Pons (tissue), 1 donor: Measurements from ENCODE around the gene LRP1.

ENCODE experiments used
- DNase-seq: peaks from one replicate; pipeline ENCODE4 v3.0.0-alpha.2; 2016; ENCODE audit warnings: low spot score

Gene LRP1

DNA sequence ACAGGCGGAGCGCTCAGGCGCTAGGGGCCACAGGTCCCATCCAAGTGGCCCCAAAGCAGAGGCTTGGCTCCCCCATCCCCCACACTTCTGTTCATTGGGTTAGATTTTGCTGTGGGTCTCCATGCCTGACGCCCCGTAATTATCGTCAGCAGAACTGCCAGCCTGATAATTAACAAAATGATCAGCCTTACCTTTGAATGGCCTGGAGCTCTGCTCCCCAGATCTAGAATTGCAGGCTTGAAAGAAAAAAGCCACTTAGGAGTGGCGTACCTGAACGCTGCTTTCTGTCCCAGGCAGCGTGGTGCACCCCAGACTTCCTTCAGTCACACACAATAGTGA, 47.8 kb downstream of the LRP1 start:
- DNase-seq, result no peak

DNA sequence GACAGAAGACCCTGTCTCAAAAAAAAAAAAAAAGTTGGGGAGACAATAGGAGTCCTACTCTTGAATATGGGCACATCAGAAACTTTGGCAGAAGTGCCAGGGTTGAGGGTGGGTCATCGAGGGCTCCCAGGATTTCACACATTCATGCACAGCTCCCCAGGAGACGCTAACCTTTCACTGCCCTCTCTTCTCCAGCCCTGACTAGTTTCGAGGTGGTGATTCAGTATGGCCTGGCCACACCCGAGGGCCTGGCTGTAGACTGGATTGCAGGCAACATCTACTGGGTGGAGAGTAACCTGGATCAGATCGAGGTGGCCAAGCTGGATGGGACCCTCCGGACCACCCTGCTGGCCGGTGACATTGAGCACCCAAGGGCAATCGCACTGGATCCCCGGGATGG, 48.6 kb downstream of the LRP1 start:
- DNase-seq, result no peak

DNA sequence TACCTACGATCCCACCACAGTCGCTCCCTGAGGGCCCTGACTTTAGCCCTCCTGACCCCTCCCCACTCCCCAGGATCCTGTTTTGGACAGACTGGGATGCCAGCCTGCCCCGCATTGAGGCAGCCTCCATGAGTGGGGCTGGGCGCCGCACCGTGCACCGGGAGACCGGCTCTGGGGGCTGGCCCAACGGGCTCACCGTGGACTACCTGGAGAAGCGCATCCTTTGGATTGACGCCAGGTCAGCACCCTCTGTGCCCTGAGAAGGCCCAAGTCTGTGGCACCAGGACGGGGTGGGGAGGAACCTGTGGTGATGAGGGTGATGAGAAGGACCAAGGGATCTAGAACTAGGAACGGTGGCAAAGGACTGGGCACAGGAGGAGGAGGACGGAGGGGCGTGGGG, 49.1 kb downstream of the LRP1 start:
- no peak for DNase-seq

DNA sequence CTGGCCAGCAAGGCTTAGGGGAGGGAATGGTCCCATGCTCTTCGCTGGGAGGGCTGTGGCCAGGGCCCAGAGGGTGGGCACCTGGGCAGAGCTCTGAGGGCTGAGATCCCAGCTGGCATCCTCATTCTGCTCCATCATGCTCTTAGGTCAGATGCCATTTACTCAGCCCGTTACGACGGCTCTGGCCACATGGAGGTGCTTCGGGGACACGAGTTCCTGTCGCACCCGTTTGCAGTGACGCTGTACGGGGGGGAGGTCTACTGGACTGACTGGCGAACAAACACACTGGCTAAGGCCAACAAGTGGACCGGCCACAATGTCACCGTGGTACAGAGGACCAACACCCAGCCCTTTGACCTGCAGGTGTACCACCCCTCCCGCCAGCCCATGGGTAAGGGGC, 49.9 kb downstream of the LRP1 start:
- DNase-seq, result no peak

GRCh38 chr12:57179331-57180086, 51.2 kb downstream of the LRP1 start:
- DNase-seq, result no peak

DNA sequence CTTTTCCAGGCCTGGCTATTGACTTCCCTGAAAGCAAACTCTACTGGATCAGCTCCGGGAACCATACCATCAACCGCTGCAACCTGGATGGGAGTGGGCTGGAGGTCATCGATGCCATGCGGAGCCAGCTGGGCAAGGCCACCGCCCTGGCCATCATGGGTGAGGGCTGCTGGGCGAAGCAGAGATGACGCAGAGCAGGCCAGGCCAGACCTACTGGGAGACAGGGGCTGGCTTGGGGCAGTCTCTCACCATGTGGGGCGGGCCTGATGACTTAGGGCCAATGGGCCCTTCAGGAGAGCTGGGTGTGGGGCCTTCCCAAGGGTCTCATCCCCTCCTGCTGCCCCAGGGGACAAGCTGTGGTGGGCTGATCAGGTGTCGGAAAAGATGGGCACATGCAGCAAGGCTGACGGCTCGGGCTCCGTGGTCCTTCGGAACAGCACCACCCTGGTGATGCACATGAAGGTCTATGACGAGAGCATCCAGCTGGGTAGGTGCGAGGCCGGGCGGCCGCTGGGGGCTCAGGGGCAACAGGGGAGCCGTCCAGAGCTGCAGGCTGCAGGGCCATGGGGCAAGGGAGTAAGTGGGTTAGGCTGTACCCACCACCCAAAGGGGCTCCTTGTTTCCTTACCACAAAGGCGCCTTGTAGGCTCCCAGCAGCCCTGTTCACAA, 52.2 kb downstream of the LRP1 start:
- DNase-seq, result no peak

- DNase-seq, result no peak
These were observed 52.8 kb downstream of the LRP1 start for GRCh38 chr12:57181072-57181471.

- DNase-seq, result no peak
These were observed 53.4 kb downstream of the LRP1 start for GRCh38 chr12:57181561-57182155.

DNA sequence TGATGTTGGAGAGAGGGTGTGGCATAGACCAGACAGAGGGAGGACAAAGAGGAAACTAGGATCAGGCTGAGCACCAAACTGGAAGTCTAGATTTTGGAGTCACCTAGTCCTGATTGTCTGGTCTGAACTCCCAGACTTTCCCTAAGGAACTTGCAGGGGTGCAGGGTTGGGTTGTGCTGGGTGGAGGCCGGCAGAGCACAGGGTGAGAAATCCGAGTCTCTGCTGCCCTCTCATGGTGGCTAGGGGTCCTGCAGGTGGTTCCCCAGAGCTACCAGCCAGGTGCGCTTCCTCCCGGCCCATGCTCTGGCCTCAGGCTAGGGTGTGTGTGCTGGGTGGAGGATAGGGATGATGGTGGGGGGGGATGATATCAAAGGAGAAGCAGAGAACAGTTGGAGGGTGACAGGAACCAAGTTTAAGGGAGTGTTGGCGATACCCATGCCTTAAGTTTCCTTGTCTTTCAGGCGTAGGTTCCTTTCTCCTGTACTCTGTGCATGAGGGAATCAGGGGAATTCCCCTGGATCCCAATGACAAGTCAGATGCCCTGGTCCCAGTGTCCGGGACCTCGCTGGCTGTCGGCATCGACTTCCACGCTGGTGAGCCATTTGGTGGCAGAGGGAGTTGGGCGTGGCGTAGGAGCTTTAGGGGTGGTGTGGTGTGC, 54.8 kb downstream of the LRP1 start:
- DNase-seq, result peak; percentile 30

DNA sequence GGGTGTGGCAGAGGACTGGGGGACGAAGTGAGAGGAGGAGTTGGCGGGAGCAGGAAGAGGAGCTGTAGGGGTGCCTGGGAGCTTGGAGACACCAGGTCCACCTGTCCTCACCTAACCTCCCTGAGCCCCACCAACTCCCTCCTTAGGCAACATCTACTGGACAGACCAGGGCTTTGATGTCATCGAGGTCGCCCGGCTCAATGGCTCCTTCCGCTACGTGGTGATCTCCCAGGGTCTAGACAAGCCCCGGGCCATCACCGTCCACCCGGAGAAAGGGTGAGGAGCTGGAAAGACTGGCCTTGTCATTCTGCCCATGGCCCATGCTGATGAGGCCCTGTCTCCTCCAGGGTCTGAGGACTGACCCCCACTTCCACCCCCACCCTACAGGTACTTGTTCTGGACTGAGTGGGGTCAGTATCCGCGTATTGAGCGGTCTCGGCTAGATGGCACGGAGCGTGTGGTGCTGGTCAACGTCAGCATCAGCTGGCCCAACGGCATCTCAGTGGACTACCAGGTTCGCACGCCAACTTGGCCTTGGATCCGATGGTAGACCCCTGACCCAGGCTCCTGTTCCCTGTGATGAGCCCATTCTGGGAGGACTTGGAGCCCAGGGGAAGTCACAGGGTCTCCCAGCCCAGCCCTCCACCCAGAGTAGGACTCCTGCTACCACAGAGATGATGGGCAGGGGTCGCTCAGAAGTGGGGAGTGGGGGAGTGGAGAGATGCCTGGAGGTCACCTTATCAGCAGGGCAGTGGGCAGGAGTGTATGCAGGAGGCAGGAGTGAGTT, 55.8 kb downstream of the LRP1 start:
- DNase-seq, result no peak

DNA sequence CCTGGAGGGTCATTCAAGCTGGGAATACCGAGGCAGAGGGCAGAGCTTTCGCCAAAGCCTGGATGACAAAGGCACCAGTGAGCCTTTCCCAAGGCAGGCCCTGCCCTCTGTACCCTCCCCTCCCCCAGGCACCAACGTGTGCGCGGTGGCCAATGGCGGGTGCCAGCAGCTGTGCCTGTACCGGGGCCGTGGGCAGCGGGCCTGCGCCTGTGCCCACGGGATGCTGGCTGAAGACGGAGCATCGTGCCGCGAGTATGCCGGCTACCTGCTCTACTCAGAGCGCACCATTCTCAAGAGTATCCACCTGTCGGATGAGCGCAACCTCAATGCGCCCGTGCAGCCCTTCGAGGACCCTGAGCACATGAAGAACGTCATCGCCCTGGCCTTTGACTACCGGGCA, 57.1 kb downstream of the LRP1 start:
- DNase-seq, result no peak

- DNase-seq, result no peak
These were observed 57.7 kb downstream of the LRP1 start for GRCh38 chr12:57185906-57186508.

- no peak for DNase-seq
These were observed 59.2 kb downstream of the LRP1 start for GRCh38 chr12:57187222-57188089.

GRCh38 chr12:57188090-57188425, 59.8 kb downstream of the LRP1 start:
- no peak for DNase-seq

GRCh38 chr12:57190037-57190436, 61.8 kb downstream of the LRP1 start:
- DNase-seq, result peak; percentile 25

DNA sequence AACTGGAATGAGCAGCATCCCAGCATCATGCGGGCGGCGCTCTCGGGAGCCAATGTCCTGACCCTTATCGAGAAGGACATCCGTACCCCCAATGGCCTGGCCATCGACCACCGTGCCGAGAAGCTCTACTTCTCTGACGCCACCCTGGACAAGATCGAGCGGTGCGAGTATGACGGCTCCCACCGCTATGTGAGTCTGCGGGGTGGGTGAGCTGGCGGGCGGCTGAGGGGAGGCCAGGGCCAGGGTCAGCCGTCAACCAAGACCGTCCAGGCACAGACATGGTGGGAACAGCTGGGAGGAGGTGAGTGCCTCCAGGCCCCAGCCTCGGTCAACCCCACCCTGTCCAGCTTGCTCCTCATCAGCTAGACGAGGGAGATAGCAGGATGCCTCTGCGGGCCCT, 62.5 kb downstream of the LRP1 start:
- no peak for DNase-seq

DNA sequence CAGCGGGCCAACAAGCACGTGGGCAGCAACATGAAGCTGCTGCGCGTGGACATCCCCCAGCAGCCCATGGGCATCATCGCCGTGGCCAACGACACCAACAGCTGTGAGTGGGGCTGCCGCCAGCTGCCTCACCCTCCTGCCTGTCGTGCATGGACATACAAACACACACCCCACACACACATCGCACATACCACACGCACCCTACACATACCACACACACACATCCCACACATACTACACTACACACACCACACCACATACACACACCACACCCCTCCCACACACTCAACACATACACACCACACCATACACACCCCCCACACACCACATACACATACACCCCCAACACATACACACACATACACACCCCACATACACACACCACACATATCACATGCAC, 63.1 kb downstream of the LRP1 start:
- no peak for DNase-seq

DNA sequence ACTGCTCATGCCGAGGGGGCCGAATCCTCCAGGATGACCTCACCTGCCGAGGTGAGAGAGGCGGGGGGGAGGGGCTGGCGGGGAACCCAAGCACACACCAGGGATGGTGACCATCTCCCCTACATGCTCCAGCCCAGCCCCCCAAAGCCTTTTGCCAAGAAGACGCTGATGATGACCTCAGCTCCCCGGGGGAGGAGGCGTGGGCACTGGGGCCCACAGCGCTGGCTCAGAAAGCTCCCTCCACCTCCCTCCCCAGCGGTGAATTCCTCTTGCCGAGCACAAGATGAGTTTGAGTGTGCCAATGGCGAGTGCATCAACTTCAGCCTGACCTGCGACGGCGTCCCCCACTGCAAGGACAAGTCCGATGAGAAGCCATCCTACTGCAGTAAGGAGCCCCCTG, 64.6 kb downstream of the LRP1 start:
- DNase-seq, result no peak

DNA sequence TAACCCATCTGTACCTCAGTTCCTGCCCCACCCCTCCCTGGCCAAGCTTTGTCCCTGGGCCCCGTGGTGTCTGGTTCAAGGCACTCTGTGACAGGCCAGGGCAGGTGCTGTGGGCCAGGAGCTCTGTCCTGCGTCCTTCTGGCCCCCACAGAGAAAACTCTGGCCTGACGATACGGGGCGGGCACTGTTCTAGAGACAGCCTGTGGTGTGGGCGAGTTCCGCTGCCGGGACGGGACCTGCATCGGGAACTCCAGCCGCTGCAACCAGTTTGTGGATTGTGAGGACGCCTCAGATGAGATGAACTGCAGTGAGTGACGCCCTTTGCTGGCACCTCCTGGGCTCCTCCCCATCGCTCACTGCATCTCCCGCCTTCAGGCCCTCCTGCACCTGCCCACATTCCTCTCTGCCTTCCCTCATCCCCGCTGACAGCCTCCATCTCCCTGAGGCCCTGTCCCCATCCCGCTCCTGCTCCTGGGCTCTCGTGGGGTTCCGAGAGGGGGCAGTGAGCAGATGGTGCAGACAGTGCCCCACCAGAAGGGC, 65.5 kb downstream of the LRP1 start:
- no peak for DNase-seq

- no peak for DNase-seq
These were observed 66.0 kb downstream of the LRP1 start for GRCh38 chr12:57194253-57194652.

DNA sequence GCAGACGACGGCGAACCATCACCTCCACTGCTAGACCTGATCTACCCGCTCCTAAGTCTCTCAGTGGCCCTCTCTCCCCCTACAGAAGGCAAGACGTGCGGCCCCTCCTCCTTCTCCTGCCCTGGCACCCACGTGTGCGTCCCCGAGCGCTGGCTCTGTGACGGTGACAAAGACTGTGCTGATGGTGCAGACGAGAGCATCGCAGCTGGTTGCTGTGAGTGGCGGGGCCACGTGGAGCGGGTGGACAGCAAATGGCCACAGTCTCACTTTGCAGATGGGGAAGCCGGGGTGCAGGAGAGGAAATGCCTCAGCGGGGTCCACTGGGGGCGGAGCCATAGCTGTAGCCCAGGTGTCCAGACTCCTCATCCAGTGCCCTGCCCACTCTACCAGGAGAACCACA, 66.9 kb downstream of the LRP1 start:
- DNase-seq, result no peak
